Endothelial cell of umbilical vein (primary cell): ENCODE measurements around the gene PLK1. TPM values are rescaled to one million over a fixed set of nuclear protein-coding genes. Genes with fewer than 3 reads are reported as not detected.

Experiments
- BruUV-seq: library from RNA; stranded (reverse); fragments of 400-500 nt; replicated peaks from 2 replicates; lab custom pipeline; 2021; lab: Mats Ljungman, UMichigan
- CTCF ChIA-PET: fragments of 300-600, 350-600 bp; sonication (Branson Sonifier 250); formaldehyde crosslinking; loops from one replicate; lab custom pipeline; 2021; ENCODE audit warnings: antibody characterized with exemption, inconsistent platforms; lab: Charles Lee
- POLR2A ChIA-PET: fragments of 300-600, 350-600 bp; sonication (Branson Sonifier 250); formaldehyde crosslinking; loops from one replicate; lab custom pipeline; 2021; ENCODE audit warnings: antibody characterized with exemption, inconsistent platforms; lab: Charles Lee
- DNase-seq: peaks from one replicate; pipeline ENCODE4 v3.0.0-alpha.2; 2011; ENCODE audit warnings: low read depth, low spot score
- FAIRE-seq: peaks from 2 replicates; lab custom pipeline; 2011; peaks lifted over from hg19 to GRCh38; lab: Jason Lieb, UNC
- H2AFZ ChIP-seq: 2 replicates; pipeline ENCODE4 v1.6.0; 2012; ENCODE audit warnings: low read depth, low read length, control low read depth, inconsistent platforms
- H3K27ac ChIP-seq: 2 replicates; pipeline ENCODE4 v1.5.1; 2011; ENCODE audit warnings: low read depth, mild to moderate bottlenecking, control low read depth, low read length, moderate library complexity; ENCODE audit not compliant: insufficient read depth
- H3K27me3 ChIP-seq, 2 experiments: 2 replicates each; pipeline versions ENCODE4 v1.6.0 to v1.6.1; 2011; ENCODE audit warnings: low read length in 2 of 2, mixed read lengths in 1 of 2; ENCODE audit not compliant: control insufficient read depth in 2 of 2, insufficient read depth in 2 of 2
- H3K36me3 ChIP-seq, 2 experiments: 2 replicates in 1 of 2; 3 replicates in 1 of 2; pipeline ENCODE4 v1.5.1; 2011; ENCODE audit warnings: low read length in 2 of 2, mild to moderate bottlenecking in 1 of 2, moderate library complexity in 1 of 2; ENCODE audit not compliant: control insufficient read depth in 2 of 2, insufficient read depth in 2 of 2; ENCODE audit errors: extremely low read depth in 1 of 2
- H3K4me1 ChIP-seq: 3 replicates; pipeline ENCODE4 v1.5.1; 2011; ENCODE audit warnings: mild to moderate bottlenecking, low read length; ENCODE audit not compliant: control insufficient read depth, insufficient read depth; ENCODE audit errors: extremely low read depth
- H3K4me2 ChIP-seq: 2 replicates; pipeline ENCODE4 v1.6.1; 2011; ENCODE audit warnings: low read length, control low read depth, mixed read lengths; ENCODE audit not compliant: insufficient read depth
- H3K4me3 ChIP-seq, 3 experiments: fragments of 200-600 bp in 1 of 3; sonication (generic), shearing (Covaris generic) in 1 of 3; replicated peaks in 1 of 3; 2 replicates each; pipeline ENCODE4 v1.5.1; 2011 to 2016; ENCODE audit warnings: control low read depth in 3 of 3, low read length in 3 of 3, mild to moderate bottlenecking in 2 of 3, inconsistent platforms in 1 of 3, low read depth in 1 of 3, moderate library complexity in 1 of 3; ENCODE audit not compliant: insufficient read depth in 1 of 3
- H3K79me2 ChIP-seq: 2 replicates; pipeline ENCODE4 v1.6.0; 2012; ENCODE audit warnings: low read length, inconsistent platforms; ENCODE audit not compliant: control insufficient read depth, insufficient read depth
- H3K9ac ChIP-seq: replicated peaks from 2 replicates; pipeline ENCODE3; 2011; ENCODE audit warnings: low read length, control low read depth; ENCODE audit not compliant: insufficient read depth; ENCODE audit errors: extremely low read depth
- H3K9me1 ChIP-seq: replicated peaks from 3 replicates; pipeline ENCODE4 v1.6.0; 2011; ENCODE audit warnings: mild to moderate bottlenecking, low read length; ENCODE audit not compliant: control insufficient read depth, insufficient read depth; ENCODE audit errors: extremely low read depth
- H3K9me3 ChIP-seq: replicated peaks from 2 replicates; pipeline ENCODE4 v1.5.1; 2012; ENCODE audit warnings: low read length, inconsistent platforms; ENCODE audit not compliant: control insufficient read depth, insufficient read depth
- H4K20me1 ChIP-seq: replicated peaks from 2 replicates; pipeline ENCODE3; 2011; ENCODE audit warnings: mild to moderate bottlenecking, low read length; ENCODE audit not compliant: control insufficient read depth, insufficient read depth; ENCODE audit errors: extremely low read depth
- CTCF ChIP-seq, 2 donors: IDR thresholded peaks; 1 replicate in 1 of 2; 2 replicates in 1 of 2; pipeline ENCODE4 v1.5.1; 2011; ENCODE audit warnings: low read length in 2 of 2, mild to moderate bottlenecking in 2 of 2, moderate library complexity in 2 of 2, control low read depth in 1 of 2, inconsistent platforms in 1 of 2, low read depth in 1 of 2; ENCODE audit not compliant: insufficient read depth in 1 of 2; ENCODE audit errors: extremely low read depth in 1 of 2
- EZH2 ChIP-seq: IDR thresholded peaks from 2 replicates; pipeline ENCODE4 v1.6.1; 2012; ENCODE audit warnings: borderline replicate concordance, low read depth, mild to moderate bottlenecking, moderate library complexity, low read length, inconsistent platforms; ENCODE audit not compliant: severe bottlenecking
- FOS ChIP-seq: IDR thresholded peaks from 2 replicates; pipeline ENCODE4 v1.6.1; 2011; ENCODE audit warnings: mild to moderate bottlenecking, low read length, moderate library complexity, borderline replicate concordance; ENCODE audit not compliant: insufficient read depth
- GATA2 ChIP-seq: IDR thresholded peaks from 2 replicates; pipeline ENCODE4 v1.7.0; 2011; ENCODE audit warnings: low read depth, mild to moderate bottlenecking, moderate library complexity, mixed read lengths, low read length; ENCODE audit not compliant: insufficient read length, insufficient read depth
- JUN ChIP-seq: IDR thresholded peaks from 2 replicates; pipeline ENCODE4 v1.6.1; 2011; ENCODE audit warnings: borderline replicate concordance, low read depth; ENCODE audit not compliant: insufficient read length, insufficient read depth
- POLR2A ChIP-seq: IDR thresholded peaks from 2 replicates; pipeline ENCODE4 v1.6.1; 2012; ENCODE audit warnings: low read depth, mild to moderate bottlenecking, control low read depth, low read length
- POLR2AphosphoS5 ChIP-seq: IDR thresholded peaks from 2 replicates; pipeline ENCODE4 v1.6.1; 2012; ENCODE audit warnings: low read depth, mild to moderate bottlenecking, control low read depth, low read length, moderate library complexity; ENCODE audit not compliant: insufficient read depth
- dilution Hi-C: fragments of 300-500 bp; cut with MboI; formaldehyde crosslinking; loops from one replicate; pipeline ENCODE4 v1.15.0; 2019; ENCODE audit warnings: low sequenced_read_pairs; ENCODE audit not compliant: extremely low pct_ligation_motif_present
- intact Hi-C: fragments of 100-400 bp; cut with micrococcal nuclease; formaldehyde crosslinking; loops from one replicate; pipeline ENCODE4 v1.10.0; 2022
- polyA plus RNA-seq, 4 experiments: library from polyadenylated mRNA; depleted of rRNA in 3 of 4; stranded (reverse) in 3 of 4; unstranded in 1 of 4; fragments of >200 nt; gene quantifications; 2 replicates each; pipeline versions ENCODE4 v1.2.1 to v1.2.3, GENCODE V29; 2011 to 2012; ENCODE audit warnings: missing spikeins in 1 of 4
- total RNA-seq: library from RNA; stranded (reverse); gene quantifications from 2 replicates; pipeline ENCODE4 v1.2.3, GENCODE V29; 2021

PLK1 gene
- total and polyA plus RNA-seq, 2 donors (not counting 3 experiments of a cell fraction or from before 2014, with no cell fraction given), result 94.9 to 109 TPM

- no peak for TF ChIP-seq EZH2
- TF ChIP-seq POLR2AphosphoS5, result no peak
- no peak for TF ChIP-seq CTCF (IDR thresholded peaks at IDR 0.05; ENCODE audit: extremely low read depth in 1 of 2, insufficient read depth in 1 of 2, low read depth in 1 of 2, low read length in 2 of 2)
- no peak for TF ChIP-seq JUN
- no peak for TF ChIP-seq FOS
- TF ChIP-seq POLR2A, result no peak
- TF ChIP-seq GATA2, result no peak
- H3K36me3 ChIP-seq, result peaks cover 2 to 7% of the 10 kb centered on the region in 2 experiments
- H3K9me1 ChIP-seq, result no peaks in the 10 kb centered on the region
- ChIA-PET CTCF (interaction anchor here (1.5 kb wide), 1 partner anchor 9 kb away, joined by 3 read pairs; the partner anchor contains the start of gene DCTN5), POLR2A (no interaction called here)
- no peaks in the 10 kb centered on the region for H3K27me3 ChIP-seq
- no peak overlapping the region for H3K4me3 ChIP-seq
- dilution Hi-C loops, result no loop called here
- H3K9ac ChIP-seq, result no peak overlapping the region
- intact Hi-C loops, result no loop called here
- DNase-seq (peak; percentile 27), FAIRE-seq (peak; percentile 26)
- H3K4me1 ChIP-seq, result no peaks in the 10 kb centered on the region
- no peak overlapping the region for H2AFZ ChIP-seq
- BruUV-seq, result no TSS peak
- H3K4me2 ChIP-seq, result no peak overlapping the region
- no peaks in the 10 kb centered on the region for H3K9me3 ChIP-seq
- H3K79me2 ChIP-seq, result peaks cover 64% of the 10 kb centered on the region
- H4K20me1 ChIP-seq, result no peaks in the 10 kb centered on the region
- no peak overlapping the region for H3K27ac ChIP-seq
These were observed 27.8 kb upstream of the PLK1 start for GRCh38 chr16:23650674-23651416.
